OCI-LY1 (cell line): ENCODE measurements around the gene EEFSEC.

Experiments
- EZH2 ChIP-seq: fragments of 200-600 bp; sonication (generic), shearing (Covaris generic); IDR thresholded peaks from 2 replicates; pipeline ENCODE4 v1.8.0; 2017; ENCODE audit warnings: borderline replicate concordance, mixed run types, mild to moderate bottlenecking, antibody characterized with exemption, low read length, moderate library complexity, mixed read lengths
- TF ChIP-seq, protein P1 (sequence below): fragments of 200-600 bp; sonication (generic), shearing (Covaris generic); IDR thresholded peaks from 2 replicates; pipeline ENCODE4 v1.5.1; 2017; ENCODE audit warnings: mild to moderate bottlenecking, antibody characterized with exemption, low read length, moderate library complexity, mixed read lengths

DNA sequence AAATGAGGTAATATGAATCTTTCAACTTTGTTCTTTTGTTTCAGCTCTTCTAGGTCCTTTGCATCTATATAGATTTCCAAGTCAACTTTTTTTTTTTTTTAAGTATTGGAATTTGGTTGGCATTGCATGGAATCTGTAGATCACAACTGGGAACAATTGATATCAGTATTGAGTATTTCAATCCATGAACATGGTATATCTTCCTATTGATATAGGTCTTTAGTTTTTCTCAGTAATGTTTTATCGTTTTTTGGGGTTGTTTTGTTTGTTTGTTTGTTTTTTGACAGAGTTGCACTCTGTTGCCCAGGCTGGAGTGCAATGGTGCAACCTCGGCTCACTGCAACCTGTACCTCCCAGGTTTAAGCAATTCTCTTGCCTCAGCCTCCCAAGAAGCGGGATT is 137.2 kb downstream of the EEFSEC start:
- TF ChIP-seq, protein P1, sequence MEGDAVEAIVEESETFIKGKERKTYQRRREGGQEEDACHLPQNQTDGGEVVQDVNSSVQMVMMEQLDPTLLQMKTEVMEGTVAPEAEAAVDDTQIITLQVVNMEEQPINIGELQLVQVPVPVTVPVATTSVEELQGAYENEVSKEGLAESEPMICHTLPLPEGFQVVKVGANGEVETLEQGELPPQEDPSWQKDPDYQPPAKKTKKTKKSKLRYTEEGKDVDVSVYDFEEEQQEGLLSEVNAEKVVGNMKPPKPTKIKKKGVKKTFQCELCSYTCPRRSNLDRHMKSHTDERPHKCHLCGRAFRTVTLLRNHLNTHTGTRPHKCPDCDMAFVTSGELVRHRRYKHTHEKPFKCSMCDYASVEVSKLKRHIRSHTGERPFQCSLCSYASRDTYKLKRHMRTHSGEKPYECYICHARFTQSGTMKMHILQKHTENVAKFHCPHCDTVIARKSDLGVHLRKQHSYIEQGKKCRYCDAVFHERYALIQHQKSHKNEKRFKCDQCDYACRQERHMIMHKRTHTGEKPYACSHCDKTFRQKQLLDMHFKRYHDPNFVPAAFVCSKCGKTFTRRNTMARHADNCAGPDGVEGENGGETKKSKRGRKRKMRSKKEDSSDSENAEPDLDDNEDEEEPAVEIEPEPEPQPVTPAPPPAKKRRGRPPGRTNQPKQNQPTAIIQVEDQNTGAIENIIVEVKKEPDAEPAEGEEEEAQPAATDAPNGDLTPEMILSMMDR, result no peak
- TF ChIP-seq EZH2, result no peak
